ENCODE measurements around the gene ZNF438. TPM values are rescaled to one million over a fixed set of nuclear protein-coding genes. Genes with fewer than 3 reads are reported as not detected.

Gene ZNF438
- total and polyA plus RNA-seq, 10 of the 15 experiments (the other 5 are each of a cell fraction or from before 2014, with no cell fraction given): 0.93 to 5.2 (median 1.9) TPM

GRCh38 chr10:30991647-30992011, 40.0 kb downstream of the ZNF438 start:
- Histone ChIP-seq H2AFZ (ENCODE audit: control insufficient read depth, low read depth, low read length) (no peak overlapping the region), H3K79me2 (ENCODE audit: control insufficient read depth, insufficient read depth, low read length) (no peaks in the 10 kb centered on the region)
- TF ChIP-seq TARDBP (IDR thresholded peaks at IDR 0.05; ENCODE audit: borderline replicate concordance): no peak
- TF ChIP-seq EGR1 (IDR thresholded peaks at IDR 0.05; ENCODE audit: borderline replicate concordance in 1 of 2, low read depth in 2 of 2, low read length in 2 of 2): no peak
- no peak for TF ChIP-seq TCF12 (IDR thresholded peaks at IDR 0.05; ENCODE audit: low read depth, low read length)
- no peak for TF ChIP-seq ZBED1 (IDR thresholded peaks at IDR 0.05; ENCODE audit: borderline replicate concordance)
- TF ChIP-seq ZNF592 (IDR thresholded peaks at IDR 0.05): no peak
- no peak for TF ChIP-seq ESRRA (IDR thresholded peaks at IDR 0.05; ENCODE audit: low read length)
- TF ChIP-seq, protein P1, sequence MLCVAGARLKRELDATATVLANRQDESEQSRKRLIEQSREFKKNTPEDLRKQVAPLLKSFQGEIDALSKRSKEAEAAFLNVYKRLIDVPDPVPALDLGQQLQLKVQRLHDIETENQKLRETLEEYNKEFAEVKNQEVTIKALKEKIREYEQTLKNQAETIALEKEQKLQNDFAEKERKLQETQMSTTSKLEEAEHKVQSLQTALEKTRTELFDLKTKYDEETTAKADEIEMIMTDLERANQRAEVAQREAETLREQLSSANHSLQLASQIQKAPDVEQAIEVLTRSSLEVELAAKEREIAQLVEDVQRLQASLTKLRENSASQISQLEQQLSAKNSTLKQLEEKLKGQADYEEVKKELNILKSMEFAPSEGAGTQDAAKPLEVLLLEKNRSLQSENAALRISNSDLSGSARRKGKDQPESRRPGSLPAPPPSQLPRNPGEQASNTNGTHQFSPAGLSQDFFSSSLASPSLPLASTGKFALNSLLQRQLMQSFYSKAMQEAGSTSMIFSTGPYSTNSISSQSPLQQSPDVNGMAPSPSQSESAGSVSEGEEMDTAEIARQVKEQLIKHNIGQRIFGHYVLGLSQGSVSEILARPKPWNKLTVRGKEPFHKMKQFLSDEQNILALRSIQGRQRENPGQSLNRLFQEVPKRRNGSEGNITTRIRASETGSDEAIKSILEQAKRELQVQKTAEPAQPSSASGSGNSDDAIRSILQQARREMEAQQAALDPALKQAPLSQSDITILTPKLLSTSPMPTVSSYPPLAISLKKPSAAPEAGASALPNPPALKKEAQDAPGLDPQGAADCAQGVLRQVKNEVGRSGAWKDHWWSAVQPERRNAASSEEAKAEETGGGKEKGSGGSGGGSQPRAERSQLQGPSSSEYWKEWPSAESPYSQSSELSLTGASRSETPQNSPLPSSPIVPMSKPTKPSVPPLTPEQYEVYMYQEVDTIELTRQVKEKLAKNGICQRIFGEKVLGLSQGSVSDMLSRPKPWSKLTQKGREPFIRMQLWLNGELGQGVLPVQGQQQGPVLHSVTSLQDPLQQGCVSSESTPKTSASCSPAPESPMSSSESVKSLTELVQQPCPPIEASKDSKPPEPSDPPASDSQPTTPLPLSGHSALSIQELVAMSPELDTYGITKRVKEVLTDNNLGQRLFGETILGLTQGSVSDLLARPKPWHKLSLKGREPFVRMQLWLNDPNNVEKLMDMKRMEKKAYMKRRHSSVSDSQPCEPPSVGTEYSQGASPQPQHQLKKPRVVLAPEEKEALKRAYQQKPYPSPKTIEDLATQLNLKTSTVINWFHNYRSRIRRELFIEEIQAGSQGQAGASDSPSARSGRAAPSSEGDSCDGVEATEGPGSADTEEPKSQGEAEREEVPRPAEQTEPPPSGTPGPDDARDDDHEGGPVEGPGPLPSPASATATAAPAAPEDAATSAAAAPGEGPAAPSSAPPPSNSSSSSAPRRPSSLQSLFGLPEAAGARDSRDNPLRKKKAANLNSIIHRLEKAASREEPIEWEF (IDR thresholded peaks at IDR 0.05; ENCODE audit: insufficient replicate concordance, low read depth, low read length): no peak
- no peak for TF ChIP-seq ELK1 (IDR thresholded peaks at IDR 0.05; ENCODE audit: low read depth, low read length)
- no peak for TF ChIP-seq ZNF207 (IDR thresholded peaks at IDR 0.05; ENCODE audit: borderline replicate concordance)
- no peak for TF ChIP-seq MXI1 (IDR thresholded peaks at IDR 0.05; ENCODE audit: low read depth, low read length)
- no peak for TF ChIP-seq ATF7 (IDR thresholded peaks at IDR 0.05; ENCODE audit: low read depth)
- TF ChIP-seq NFXL1 (IDR thresholded peaks at IDR 0.05; ENCODE audit: borderline replicate concordance): no peak
- TF ChIP-seq POLR2AphosphoS5 (IDR thresholded peaks at IDR 0.05; ENCODE audit: low read length): no peak
- TF ChIP-seq WRNIP1 (IDR thresholded peaks at IDR 0.05; ENCODE audit: borderline replicate concordance, low read depth, low read length): no peak
- no peak for TF ChIP-seq SMARCA5 (IDR thresholded peaks at IDR 0.05)

More at GRCh38 chr10:30991647-30992011, 40.0 kb downstream of the ZNF438 start:
- Histone ChIP-seq H3K27me3 (replicated peaks in 1 of 2; ENCODE audit: control insufficient read depth in 2 of 2, insufficient read depth in 2 of 2, low read length in 1 of 2) (no peaks in the 10 kb centered on the region), H3K36me3 (ENCODE audit: control insufficient read depth in 2 of 2, insufficient read depth in 2 of 2, low read length in 1 of 2) (peaks cover 0 to 4% of the 10 kb centered on the region in 2 experiments; a peak in 1 of 4 replicates), H3K27ac (ENCODE audit: control insufficient read depth, insufficient read depth) (no peak overlapping the region), H3K9me3 (replicated peaks; ENCODE audit: control insufficient read depth, insufficient read depth, low read length) (peaks cover 5% of the 10 kb centered on the region), H3K4me1 (ENCODE audit: control insufficient read depth, insufficient read depth, low read length) (no peaks in the 10 kb centered on the region), H4K20me1 (ENCODE audit: control insufficient read depth, insufficient read depth) (no peaks in the 10 kb centered on the region), H3K4me3 (no peak overlapping the region), H3K9ac (ENCODE audit: control insufficient read depth, insufficient read depth, low read length) (no peak overlapping the region), H3K4me2 (ENCODE audit: control insufficient read depth, insufficient read depth) (no peak overlapping the region)
- intact Hi-C loops (cut with micrococcal nuclease; ENCODE audit: unreplicated experiment) (no loop called here), in situ Hi-C loops (cut with MboI) (no loop called here)
- ChIA-PET POLR2A (no interaction called here), SMC1A (ENCODE audit: uncharacterized antibody, unreplicated experiment) (no interaction called here), RAD21 (ENCODE audit: unreplicated experiment) (interaction anchor here (0.6 to 0.8 kb wide), 2 partner anchors 9 to 763 kb away, joined by 3 read pairs; no protein-coding TSS in a partner anchor), CTCF (no interaction called here)
- DNase-seq (ENCODE audit: low read depth, low spot score) (no peak), FAIRE-seq (no peak), ATAC-seq (no peak)
- 100% methylated on average over 1 of the region's 1 CpG for whole genome bisulfite sequencing (ENCODE audit: insufficient coverage, insufficient replicate concordance, low lambda C conversion rate, missing lambda C conversion rate)
- BruUV-seq (replicated peaks): no TSS peak
